GM18858 (cell line): Measurements from ENCODE around the gene AXIN2.
"Not testable (repeated sequence)": the region's sequence is repeated elsewhere in the genome, so short reads cannot be mapped to it uniquely, and the experiment has no call there.

Source experiments
- ATAC-seq: cut with Tn5 transposase; IDR thresholded peaks from one replicate; pipeline ENCODE4 v1.9.1; 2021; ENCODE audit not compliant: unreplicated experiment

Gene AXIN2

DNA sequence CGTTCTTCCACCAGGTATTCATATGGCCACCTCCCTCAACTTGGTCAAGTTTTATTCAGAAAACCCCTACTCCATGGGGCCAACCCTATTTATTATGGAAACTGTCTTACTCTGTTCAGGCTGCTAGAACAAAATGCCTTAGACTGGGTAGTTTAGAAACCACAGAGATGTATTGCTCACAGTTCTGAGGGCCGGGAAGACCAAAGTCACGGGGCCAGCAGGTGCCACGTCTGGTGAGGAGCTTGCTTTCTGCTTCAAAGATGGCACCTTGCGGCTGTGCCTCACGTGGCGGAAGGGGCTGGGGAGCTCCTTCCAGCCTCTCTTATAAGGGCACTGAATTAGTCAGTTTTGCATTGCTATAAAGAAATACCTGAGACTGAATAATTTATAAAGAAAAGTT is 74.3 kb downstream of the AXIN2 start:
- no peak for ATAC-seq

DNA sequence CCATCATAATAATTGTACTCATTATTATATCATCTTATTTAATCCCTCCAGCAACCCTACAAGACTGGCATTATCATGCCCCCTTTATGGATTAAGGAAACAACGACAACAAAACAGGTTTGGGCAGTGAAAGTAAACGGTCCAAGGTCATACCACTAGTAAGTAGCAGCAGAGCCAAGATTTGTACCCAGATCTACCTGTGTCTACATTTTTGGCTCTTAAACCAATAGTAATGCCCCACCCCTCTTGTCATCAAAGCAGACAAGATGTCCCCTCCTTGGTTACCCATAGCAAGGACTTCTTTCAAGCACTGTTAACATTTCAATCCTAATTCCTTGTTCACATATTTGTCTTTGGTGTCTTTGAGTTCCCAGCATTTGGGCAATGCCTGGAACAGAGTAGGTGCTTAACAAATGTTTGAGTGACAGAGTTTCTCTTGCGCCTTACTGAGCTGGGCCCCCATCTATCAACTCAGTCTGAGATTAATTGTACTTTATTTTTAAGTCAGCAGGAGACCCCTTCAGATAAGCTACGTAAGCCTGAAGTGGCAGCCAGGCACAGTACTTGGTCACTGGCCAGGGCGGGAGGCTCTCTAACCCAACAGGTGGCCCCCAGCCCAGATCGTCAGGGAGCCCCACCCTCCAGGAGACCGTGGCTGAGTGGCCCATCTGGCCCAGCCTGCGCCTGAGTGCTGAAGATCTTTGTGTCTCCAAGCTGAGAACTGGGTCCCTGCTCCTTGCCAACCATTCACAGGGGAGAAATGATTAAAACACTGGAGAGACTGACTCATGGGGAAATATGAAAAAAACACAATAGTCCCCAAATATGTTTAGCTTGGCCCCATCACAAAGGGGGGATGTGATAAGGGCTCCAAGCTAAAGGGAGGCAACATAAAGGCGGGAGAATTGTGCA is 75.8 kb downstream of the AXIN2 start:
- ATAC-seq: no peak

- not testable (repeated sequence) for ATAC-seq
Observed at GRCh38 chr17:65484405-65484804, 77.0 kb downstream of the AXIN2 start.

GRCh38 chr17:65483438-65483837 is 78.0 kb downstream of the AXIN2 start:
- ATAC-seq: no peak

DNA sequence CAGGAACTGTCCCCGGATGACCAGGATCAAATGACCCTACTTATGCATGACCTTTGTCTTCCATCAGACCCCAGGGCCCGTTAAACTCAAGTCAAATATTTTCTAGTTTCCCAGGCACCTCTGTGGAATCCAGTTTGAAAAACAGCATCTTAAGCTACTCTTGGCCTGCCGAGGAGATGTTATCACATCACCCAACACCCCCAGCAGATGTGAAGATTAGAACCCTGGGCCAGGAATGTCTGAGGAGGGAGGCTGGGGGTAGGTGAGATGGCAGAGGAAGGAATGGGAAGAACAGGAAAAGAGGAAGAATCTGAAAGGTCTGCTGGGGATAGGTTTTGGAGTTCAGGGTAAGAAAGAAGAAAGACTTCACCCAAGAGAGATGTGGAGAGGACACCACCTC is 79.2 kb downstream of the AXIN2 start:
- ATAC-seq: no peak

DNA sequence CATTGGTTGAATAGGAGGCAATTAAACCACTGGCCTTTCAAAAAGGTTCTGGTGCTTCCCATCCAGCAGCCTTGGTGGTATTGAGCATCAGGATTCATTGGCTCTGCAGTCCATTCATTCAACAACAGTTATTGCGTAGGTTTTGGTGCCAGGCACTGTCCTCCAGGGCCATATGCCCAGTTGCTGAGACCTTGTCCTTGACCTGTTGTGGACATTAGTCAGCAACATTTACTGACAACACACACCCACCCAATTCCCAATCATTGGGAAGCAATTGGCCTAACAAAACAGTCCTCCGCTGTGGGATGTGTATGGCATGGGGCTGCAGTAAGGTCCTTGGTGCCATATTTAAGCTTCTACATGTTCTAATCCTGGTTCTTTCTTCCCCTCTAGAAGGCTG is 82.2 kb downstream of the AXIN2 start:
- no peak for ATAC-seq
